Fibroblast of villous mesenchyme (primary cell): ENCODE results near the gene ARL5A. TPM values are rescaled to one million over a fixed set of nuclear protein-coding genes. Genes with fewer than 3 reads are reported as not detected.

Source experiments
- DNase-seq: peaks from one replicate; pipeline ENCODE4 v3.0.0-alpha.2; 2010; ENCODE audit warnings: low read depth
- H3K4me3 ChIP-seq: 2 replicates; pipeline ENCODE4 v1.5.1; 2011; ENCODE audit warnings: low read depth, mild to moderate bottlenecking, low read length
- CTCF ChIP-seq: IDR thresholded peaks from 2 replicates; pipeline ENCODE4 v1.5.1; 2012; ENCODE audit warnings: low read depth, mild to moderate bottlenecking, low read length; ENCODE audit not compliant: insufficient read depth
- total RNA-seq: library from RNA; depleted of rRNA; stranded (reverse); fragments of >200 nt; gene quantifications from 2 replicates; pipeline ENCODE4 v1.2.3, GENCODE V29; 2012

ARL5A gene
- total RNA-seq, 1 donor = 59.6 TPM

GRCh38 chr2:151841047-151841424, 12.8 kb upstream of the ARL5A start:
- no peak for TF ChIP-seq CTCF
- DNase-seq = no peak
- H3K4me3 ChIP-seq = no peak overlapping the region

- no peak overlapping the region for H3K4me3 ChIP-seq
- no peak for TF ChIP-seq CTCF
- no peak for DNase-seq
Observed at GRCh38 chr2:151840216-151841046, 12.2 kb upstream of the ARL5A start.

- H3K4me3 ChIP-seq = no peak overlapping the region
- no peak for DNase-seq
- TF ChIP-seq CTCF = no peak
Observed at GRCh38 chr2:151837926-151838325, 9.7 kb upstream of the ARL5A start.

- TF ChIP-seq CTCF = no peak
- no peak for DNase-seq
- no peak overlapping the region for H3K4me3 ChIP-seq
Observed at GRCh38 chr2:151833984-151834383, 5.8 kb upstream of the ARL5A start.

GRCh38 chr2:151830961-151831360, 2.7 kb upstream of the ARL5A start:
- TF ChIP-seq CTCF = no peak
- no peak overlapping the region for H3K4me3 ChIP-seq
- no peak for DNase-seq

- TF ChIP-seq CTCF = no peak
- DNase-seq = no peak
- H3K4me3 ChIP-seq = peak overlapping the region; percentile 76
Observed at GRCh38 chr2:151828890-151829324, 686 bp upstream of the ARL5A start.

GRCh38 chr2:151827564-151828142, 568 bp downstream of the ARL5A start:
- peak overlapping the region; percentile 76 for H3K4me3 ChIP-seq
- peak; percentile 16 for DNase-seq
- TF ChIP-seq CTCF = no peak
